Mesenchymal stem cell (in vitro differentiated cells and primary cell): ENCODE data around the gene SLC18A3.

Experiments
- DNase-seq: peaks from one replicate; pipeline ENCODE4 v3.0.0-alpha.2; 2013
- H2AFZ ChIP-seq: one replicate; pipeline ENCODE4 v1.6.1; 2013; ENCODE audit warnings: low read depth, mild to moderate bottlenecking, control low read depth, inconsistent platforms, low read length, moderate library complexity
- H2AK5ac ChIP-seq: 2 replicates; pipeline ENCODE4 v1.6.1; 2013; ENCODE audit warnings: low read length, moderate library complexity, mild to moderate bottlenecking, inconsistent platforms; ENCODE audit not compliant: severe bottlenecking
- H2BK120ac ChIP-seq: one replicate; pipeline ENCODE4 v1.6.1; 2013; ENCODE audit warnings: low read depth, mild to moderate bottlenecking, inconsistent platforms, low read length, moderate library complexity
- H2BK12ac ChIP-seq, 2 experiments: one replicate each; pipeline ENCODE4 v1.6.1; 2013; ENCODE audit warnings: inconsistent platforms in 2 of 2, low read length in 2 of 2, mild to moderate bottlenecking in 2 of 2, moderate library complexity in 2 of 2, control low read depth in 1 of 2
- H2BK15ac ChIP-seq: one replicate; pipeline ENCODE4 v1.6.1; 2013; ENCODE audit warnings: mild to moderate bottlenecking, low read depth, inconsistent platforms; ENCODE audit not compliant: poor library complexity, severe bottlenecking
- H2BK5ac ChIP-seq: 2 replicates; pipeline ENCODE4 v1.6.1; 2013; ENCODE audit warnings: low read depth, mild to moderate bottlenecking, low read length, control low read depth, inconsistent platforms; ENCODE audit not compliant: poor library complexity, severe bottlenecking
- H3K14ac ChIP-seq, 2 experiments: one replicate each; pipeline ENCODE4 v1.6.1; 2013; ENCODE audit warnings: inconsistent platforms in 2 of 2, low read length in 2 of 2, control low read depth in 1 of 2, mild to moderate bottlenecking in 1 of 2, moderate library complexity in 1 of 2
- H3K18ac ChIP-seq, 2 experiments: one replicate each; pipeline ENCODE4 v1.6.1; 2013; ENCODE audit warnings: inconsistent platforms in 2 of 2, low read length in 2 of 2, control low read depth in 1 of 2, low read depth in 1 of 2, mild to moderate bottlenecking in 1 of 2
- H3K23ac ChIP-seq, 2 experiments: one replicate each; pipeline ENCODE4 v1.6.1; 2013; ENCODE audit warnings: inconsistent platforms in 2 of 2, low read length in 2 of 2, mild to moderate bottlenecking in 2 of 2, moderate library complexity in 2 of 2, control low read depth in 1 of 2
- H3K27ac ChIP-seq: 2 replicates; pipeline ENCODE4 v1.5.1; 2013; ENCODE audit warnings: mild to moderate bottlenecking, moderate library complexity, low read length, control low read depth, inconsistent platforms; ENCODE audit not compliant: poor library complexity, severe bottlenecking
- H3K27me3 ChIP-seq, 2 experiments: 2 replicates each; pipeline versions ENCODE4 v1.6.1 to v1.7.0; 2013; ENCODE audit warnings: low read length in 2 of 2, mild to moderate bottlenecking in 2 of 2, moderate library complexity in 2 of 2, control low read depth in 1 of 2, inconsistent platforms in 1 of 2; ENCODE audit not compliant: control insufficient read depth in 1 of 2, insufficient read depth in 1 of 2
- H3K36me3 ChIP-seq, 2 experiments: 2 replicates each; pipeline versions ENCODE4 v1.6.1 to v1.7.0; 2013; ENCODE audit warnings: low read length in 2 of 2, control low read depth in 1 of 2, inconsistent platforms in 1 of 2, low read depth in 1 of 2, mild to moderate bottlenecking in 1 of 2; ENCODE audit not compliant: insufficient read depth in 2 of 2, control insufficient read depth in 1 of 2
- H3K4ac ChIP-seq, 2 experiments: one replicate each; pipeline ENCODE4 v1.6.1; 2013; ENCODE audit warnings: inconsistent platforms in 2 of 2, low read length in 2 of 2, mild to moderate bottlenecking in 2 of 2, moderate library complexity in 2 of 2, control low read depth in 1 of 2, low read depth in 1 of 2
- H3K4me1 ChIP-seq: 2 replicates; pipeline ENCODE4 v1.6.1; 2013; ENCODE audit warnings: low read depth, low read length, control low read depth; ENCODE audit not compliant: control insufficient read depth, insufficient read depth
- H3K4me2 ChIP-seq: 2 replicates; pipeline ENCODE4 v1.6.1; 2013; ENCODE audit warnings: low read length, mild to moderate bottlenecking, inconsistent platforms; ENCODE audit not compliant: poor library complexity, severe bottlenecking
- H3K4me3 ChIP-seq, 2 experiments: 2 replicates each; pipeline versions ENCODE4 v1.5.1 to v1.7.0; 2013; ENCODE audit warnings: low read length in 2 of 2, mild to moderate bottlenecking in 2 of 2, control low read depth in 1 of 2, low read depth in 1 of 2; ENCODE audit not compliant: insufficient read depth in 1 of 2
- H3K79me1 ChIP-seq: replicated peaks from 2 replicates; pipeline ENCODE4 v1.6.1; 2013; ENCODE audit warnings: mild to moderate bottlenecking, control low read depth, low read length, inconsistent platforms; ENCODE audit not compliant: poor library complexity, severe bottlenecking
- H3K9ac ChIP-seq: 2 replicates; pipeline ENCODE4 v1.7.0; 2013; ENCODE audit warnings: mild to moderate bottlenecking, low read length, moderate library complexity
- H3K9me3 ChIP-seq: 2 replicates; pipeline ENCODE4 v1.7.0; 2013; ENCODE audit warnings: mild to moderate bottlenecking, low read length; ENCODE audit not compliant: control insufficient read depth
- H4K8ac ChIP-seq: one replicate; pipeline ENCODE4 v1.6.1; 2013; ENCODE audit warnings: inconsistent platforms, mild to moderate bottlenecking, low read length, moderate library complexity
- H4K91ac ChIP-seq: one replicate; pipeline ENCODE4 v1.6.1; 2013; ENCODE audit warnings: mild to moderate bottlenecking, low read length, inconsistent platforms
- WGBS: methylation state at CpG from one replicate; pipeline ENCODE4 v1.1.7; 2013; ENCODE audit warnings: mixed read lengths; 5-methylcytosine and 5-hydroxymethylcytosine counted together

SLC18A3 gene

DNA sequence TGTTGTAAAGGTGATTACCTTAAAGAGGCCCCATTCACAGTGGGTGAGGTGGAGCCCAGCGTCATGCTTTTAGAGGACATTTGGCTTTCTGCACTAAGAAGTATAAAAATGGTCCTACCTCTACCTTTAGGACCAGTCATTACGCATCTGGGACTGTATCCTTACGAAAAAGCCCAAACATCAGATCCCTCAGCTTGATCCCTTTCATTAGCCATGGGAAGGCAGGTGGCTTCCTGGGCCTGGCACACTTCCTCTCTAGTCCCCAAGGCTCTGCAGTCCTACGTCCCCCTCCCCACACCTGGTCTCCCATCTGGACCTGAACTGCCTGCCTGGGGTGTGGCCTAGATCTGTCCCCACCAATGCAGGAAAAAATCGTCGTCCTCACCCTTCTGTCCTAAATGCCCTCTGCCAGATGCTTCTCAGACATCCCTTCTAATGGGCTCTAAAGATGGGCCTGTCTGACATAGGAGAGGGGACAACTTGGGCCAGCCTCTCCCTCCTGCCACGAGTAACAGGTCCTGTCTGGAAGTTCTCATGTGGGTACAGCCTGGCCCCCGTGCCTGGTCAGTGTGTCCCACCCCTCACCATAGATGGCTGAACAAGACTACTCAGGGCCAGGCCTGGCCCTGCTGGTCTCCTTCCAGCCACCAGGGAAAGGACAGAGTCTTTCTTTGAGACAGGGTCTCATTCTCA, 11.8 kb upstream of the SLC18A3 start:
- no peak overlapping the region for H2AFZ ChIP-seq
- H3K4ac ChIP-seq, result no peak overlapping the region
- no peak overlapping the region for H2BK120ac ChIP-seq
- H3K36me3 ChIP-seq, result no peaks in the 10 kb centered on the region
- no peak overlapping the region for H3K27ac ChIP-seq
- no peak overlapping the region for H3K14ac ChIP-seq
- H2BK15ac ChIP-seq, result no peak overlapping the region
- no peak overlapping the region for H2BK5ac ChIP-seq
- H4K91ac ChIP-seq, result no peak overlapping the region
- H3K18ac ChIP-seq, result no peak overlapping the region
- no peaks in the 10 kb centered on the region for H3K9me3 ChIP-seq
- no peak overlapping the region for H3K23ac ChIP-seq
- H2BK12ac ChIP-seq, result no peak overlapping the region
- H3K4me2 ChIP-seq, result no peak overlapping the region
- H2AK5ac ChIP-seq, result no peak overlapping the region
- no peak overlapping the region for H4K8ac ChIP-seq
- H3K27me3 ChIP-seq, result peaks cover 28 to 61% of the 10 kb centered on the region in 2 experiments
- no peak overlapping the region for H3K9ac ChIP-seq
- H3K4me1 ChIP-seq, result peaks cover 8% of the 10 kb centered on the region
- WGBS, result 73% methylated on average over 8 of the region's 8 CpGs
- no peak overlapping the region for H3K4me3 ChIP-seq
- no peak for DNase-seq
- H3K79me1 ChIP-seq, result no peaks in the 10 kb centered on the region

DNA sequence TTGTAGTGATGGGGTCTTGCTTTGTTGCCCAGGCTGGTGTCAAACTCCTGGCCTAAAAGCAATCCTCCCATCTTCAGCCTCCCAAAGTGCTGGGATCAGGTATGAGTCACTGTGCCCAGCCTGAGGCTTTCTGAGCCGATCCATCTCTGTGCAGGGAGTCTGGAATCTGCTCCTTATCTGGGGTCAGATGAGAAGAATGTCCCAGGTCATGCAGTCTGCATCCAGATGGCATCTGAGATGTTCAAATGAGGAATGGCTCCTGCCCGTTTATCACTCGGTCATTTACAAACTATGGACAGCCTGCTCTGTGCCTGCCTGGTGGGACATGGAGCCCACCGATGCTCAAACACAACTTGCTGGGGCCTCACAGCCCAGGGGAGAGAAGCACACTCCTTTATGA, 11.1 kb upstream of the SLC18A3 start:
- H3K79me1 ChIP-seq, result no peaks in the 10 kb centered on the region
- H3K9me3 ChIP-seq, result no peaks in the 10 kb centered on the region
- no peak overlapping the region for H2AK5ac ChIP-seq
- H3K18ac ChIP-seq, result no peak overlapping the region
- DNase-seq, result no peak
- no peak overlapping the region for H3K9ac ChIP-seq
- no peak overlapping the region for H3K4me3 ChIP-seq
- no peak overlapping the region for H3K27ac ChIP-seq
- no peak overlapping the region for H2BK12ac ChIP-seq
- no peaks in the 10 kb centered on the region for H3K36me3 ChIP-seq
- no peak overlapping the region for H2BK120ac ChIP-seq
- no peak overlapping the region for H4K8ac ChIP-seq
- H2AFZ ChIP-seq, result no peak overlapping the region
- H3K23ac ChIP-seq, result no peak overlapping the region
- no peak overlapping the region for H3K14ac ChIP-seq
- no peak overlapping the region for H2BK5ac ChIP-seq
- 69% methylated on average over 4 of the region's 4 CpGs for WGBS
- H3K4me2 ChIP-seq, result no peak overlapping the region
- no peak overlapping the region for H2BK15ac ChIP-seq
- H3K4me1 ChIP-seq, result peaks cover 6% of the 10 kb centered on the region
- H3K27me3 ChIP-seq, result peaks cover 31 to 67% of the 10 kb centered on the region in 2 experiments
- no peak overlapping the region for H4K91ac ChIP-seq
- H3K4ac ChIP-seq, result no peak overlapping the region

DNA sequence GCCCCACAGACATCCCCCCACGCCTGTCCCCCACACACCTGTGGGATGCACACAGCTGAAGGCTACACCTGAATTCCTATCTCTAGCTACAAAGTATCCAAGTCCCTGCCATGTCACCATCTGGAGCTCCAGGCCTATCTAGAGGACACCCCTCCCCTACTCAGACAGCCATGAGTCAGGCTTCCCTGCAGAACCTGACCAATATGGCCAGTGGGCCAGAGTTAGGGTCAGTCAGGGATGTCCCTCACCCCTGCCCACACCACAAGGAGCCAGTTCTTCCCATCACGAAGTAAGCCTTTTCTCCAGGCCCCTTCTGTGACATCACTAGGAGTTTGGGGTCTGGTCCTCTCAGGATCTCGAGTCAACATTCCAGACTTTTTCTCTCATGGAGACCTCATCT, 10.6 kb upstream of the SLC18A3 start:
- Histone ChIP-seq H2BK15ac (no peak overlapping the region), H3K36me3 (no peaks in the 10 kb centered on the region), H2AK5ac (no peak overlapping the region), H3K23ac (no peak overlapping the region), H4K91ac (no peak overlapping the region), H3K27ac (no peak overlapping the region), H3K18ac (no peak overlapping the region), H3K9me3 (no peaks in the 10 kb centered on the region), H2BK120ac (no peak overlapping the region), H3K4me1 (peaks cover 6% of the 10 kb centered on the region), H3K4ac (no peak overlapping the region), H3K9ac (no peak overlapping the region), H3K14ac (no peak overlapping the region), H3K27me3 (peaks cover 35 to 72% of the 10 kb centered on the region in 2 experiments), H2BK5ac (no peak overlapping the region), H3K4me2 (no peak overlapping the region), H2BK12ac (no peak overlapping the region), H3K79me1 (no peaks in the 10 kb centered on the region), H3K4me3 (no peak overlapping the region), H2AFZ (no peak overlapping the region), H4K8ac (no peak overlapping the region)
- WGBS, result 61% methylated on average over 3 of the region's 3 CpGs
- no peak for DNase-seq

DNA sequence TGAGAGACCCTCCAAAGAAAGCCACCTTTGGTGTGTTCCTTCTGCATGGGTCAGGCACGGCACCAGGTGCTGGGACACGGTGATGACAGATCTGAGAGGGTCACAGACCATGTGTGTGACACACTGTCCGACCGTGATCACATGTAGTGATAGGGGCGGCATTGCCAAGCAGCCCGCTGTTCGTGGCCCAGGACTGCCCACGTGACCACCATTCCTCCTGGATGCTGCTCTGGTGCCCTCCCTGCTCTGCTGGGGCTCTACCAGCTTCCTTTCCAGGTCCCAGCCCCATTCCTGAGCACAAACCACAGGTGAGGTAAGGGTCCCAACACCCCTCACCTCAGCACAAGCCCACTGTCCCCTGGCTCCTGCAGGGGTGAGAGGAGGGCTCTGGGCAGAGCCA, 10.1 kb upstream of the SLC18A3 start:
- Histone ChIP-seq H2BK5ac (no peak overlapping the region), H3K23ac (no peak overlapping the region), H3K4me3 (no peak overlapping the region), H3K4me2 (no peak overlapping the region), H2BK15ac (no peak overlapping the region), H3K36me3 (no peaks in the 10 kb centered on the region), H4K8ac (no peak overlapping the region), H3K4me1 (peaks cover 6% of the 10 kb centered on the region), H4K91ac (no peak overlapping the region), H3K27me3 (peaks cover 40 to 75% of the 10 kb centered on the region in 2 experiments), H3K9me3 (no peaks in the 10 kb centered on the region), H2BK120ac (no peak overlapping the region), H3K27ac (no peak overlapping the region), H3K9ac (no peak overlapping the region), H3K4ac (no peak overlapping the region), H2BK12ac (no peak overlapping the region), H3K18ac (no peak overlapping the region), H3K14ac (no peak overlapping the region), H2AFZ (no peak overlapping the region), H2AK5ac (no peak overlapping the region), H3K79me1 (no peaks in the 10 kb centered on the region)
- DNase-seq, result no peak
- WGBS, result 83% methylated on average over 8 of the region's 8 CpGs
